Progenitor cell of endocrine pancreas (in vitro differentiated cells): ENCODE results near the gene SHC3. TPM values are rescaled to one million over a fixed set of nuclear protein-coding genes. Genes with fewer than 3 reads are reported as not detected.

ENCODE experiments used
- DNase-seq: peaks from one replicate; pipeline ENCODE4 v3.0.0; 2021; ENCODE audit warnings: low spot score; ENCODE audit not compliant: unreplicated experiment
- H3K27ac Mint-ChIP-seq: 2 replicates; pipeline ENCODE4 v1.8.0; 2021; ENCODE audit warnings: mild to moderate bottlenecking, moderate library complexity, mixed read lengths
- H3K27me3 Mint-ChIP-seq: 2 replicates; pipeline ENCODE4 v1.8.0; 2021; ENCODE audit warnings: mixed read lengths
- H3K36me3 Mint-ChIP-seq: 2 replicates; pipeline ENCODE4 v1.8.0; 2022; ENCODE audit warnings: mixed read lengths; ENCODE audit not compliant: insufficient read depth
- H3K4me1 Mint-ChIP-seq: 2 replicates; pipeline ENCODE4 v1.8.0; 2021; ENCODE audit warnings: low read depth, mixed read lengths
- H3K4me3 Mint-ChIP-seq: 2 replicates; pipeline ENCODE4 v1.8.0; 2021; ENCODE audit warnings: low read depth, mild to moderate bottlenecking, moderate library complexity, mixed read lengths
- H3K9me3 Mint-ChIP-seq: 2 replicates; pipeline ENCODE4 v1.8.0; 2021; ENCODE audit warnings: low read depth, mixed read lengths
- total RNA-seq: library from RNA; stranded (reverse); gene quantifications from 2 replicates; pipeline ENCODE4 v1.2.1, GENCODE V29; 2021
- TF ChIP-seq, protein P1 (sequence below): fragments of 200-600 bp; sonication (generic); IDR thresholded peaks from one replicate; pipeline ENCODE4 v1.5.0; 2021; ENCODE audit warnings: antibody characterized with exemption, mild to moderate bottlenecking; ENCODE audit not compliant: unreplicated experiment

The SHC3 gene
- total RNA-seq, 1 donor from 2014 or later: 1.3 TPM

DNA sequence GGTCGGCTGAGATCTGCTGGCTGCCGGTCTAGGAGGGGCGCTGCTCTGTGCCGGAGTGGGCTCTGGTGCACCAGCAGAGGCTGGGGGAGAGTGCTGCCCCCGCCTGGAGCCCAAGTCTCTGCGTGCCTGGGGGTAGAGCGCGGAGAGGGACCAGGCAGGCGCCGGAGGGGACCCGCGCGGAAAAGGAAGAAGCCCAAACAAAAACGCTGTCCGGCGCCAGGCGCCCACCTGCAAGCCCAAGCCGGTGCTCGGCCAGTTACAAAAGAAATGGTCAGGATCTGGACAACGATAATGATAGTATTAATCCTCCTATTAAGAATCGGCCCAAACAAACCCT, 187.9 kb downstream of the SHC3 start:
- peaks cover 50% of the 10 kb centered on the region for H3K27me3 Mint-ChIP-seq
- H3K4me1 Mint-ChIP-seq: peaks cover 6% of the 10 kb centered on the region
- H3K36me3 Mint-ChIP-seq: no peaks in the 10 kb centered on the region
- H3K4me3 Mint-ChIP-seq: peak overlapping the region; percentile 82
- H3K27ac Mint-ChIP-seq: peak overlapping the region; percentile 62
- TF ChIP-seq, protein P1, sequence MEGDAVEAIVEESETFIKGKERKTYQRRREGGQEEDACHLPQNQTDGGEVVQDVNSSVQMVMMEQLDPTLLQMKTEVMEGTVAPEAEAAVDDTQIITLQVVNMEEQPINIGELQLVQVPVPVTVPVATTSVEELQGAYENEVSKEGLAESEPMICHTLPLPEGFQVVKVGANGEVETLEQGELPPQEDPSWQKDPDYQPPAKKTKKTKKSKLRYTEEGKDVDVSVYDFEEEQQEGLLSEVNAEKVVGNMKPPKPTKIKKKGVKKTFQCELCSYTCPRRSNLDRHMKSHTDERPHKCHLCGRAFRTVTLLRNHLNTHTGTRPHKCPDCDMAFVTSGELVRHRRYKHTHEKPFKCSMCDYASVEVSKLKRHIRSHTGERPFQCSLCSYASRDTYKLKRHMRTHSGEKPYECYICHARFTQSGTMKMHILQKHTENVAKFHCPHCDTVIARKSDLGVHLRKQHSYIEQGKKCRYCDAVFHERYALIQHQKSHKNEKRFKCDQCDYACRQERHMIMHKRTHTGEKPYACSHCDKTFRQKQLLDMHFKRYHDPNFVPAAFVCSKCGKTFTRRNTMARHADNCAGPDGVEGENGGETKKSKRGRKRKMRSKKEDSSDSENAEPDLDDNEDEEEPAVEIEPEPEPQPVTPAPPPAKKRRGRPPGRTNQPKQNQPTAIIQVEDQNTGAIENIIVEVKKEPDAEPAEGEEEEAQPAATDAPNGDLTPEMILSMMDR: peak; percentile 38
- no peaks in the 10 kb centered on the region for H3K9me3 Mint-ChIP-seq
- peak; percentile 18 for DNase-seq

DNA sequence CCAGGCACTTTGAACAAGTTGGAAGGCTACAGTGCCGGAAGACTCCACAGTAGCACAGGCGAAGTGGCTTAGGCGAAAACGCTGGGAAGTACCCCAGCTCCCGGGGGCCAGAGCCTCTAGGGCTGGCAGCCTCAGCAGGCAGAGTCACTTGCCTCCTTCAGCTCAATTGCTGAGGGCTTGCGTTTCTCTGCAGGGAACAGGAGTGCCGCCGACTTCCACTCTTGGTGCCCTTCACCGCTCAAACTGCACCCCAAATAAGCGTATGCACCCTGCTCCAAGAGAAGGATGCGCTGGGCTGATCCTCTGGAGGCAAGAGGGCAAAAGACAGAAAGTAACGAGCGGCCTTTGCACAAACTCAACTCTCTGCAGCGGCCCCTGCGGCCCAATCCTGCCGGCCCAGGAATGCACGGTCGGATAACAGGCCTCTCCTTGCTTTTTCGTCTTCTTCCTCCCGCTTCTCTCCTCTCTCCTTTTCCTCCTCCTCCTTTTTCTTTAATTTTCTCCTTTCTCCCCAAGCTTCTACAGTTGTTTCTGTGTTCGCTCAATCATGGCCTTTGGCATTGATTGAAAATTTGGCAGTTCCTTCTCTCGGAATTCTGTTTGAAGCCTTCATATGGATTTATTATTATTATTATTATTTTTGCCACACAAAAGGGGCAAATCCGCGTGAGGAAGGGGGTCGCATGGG, 188.4 kb downstream of the SHC3 start:
- DNase-seq: no peak
- TF ChIP-seq, protein P1: no peak
- Mint-ChIP-seq H3K27ac (peak overlapping the region; percentile 62), H3K4me1 (peaks cover 6% of the 10 kb centered on the region), H3K9me3 (no peaks in the 10 kb centered on the region), H3K27me3 (peaks cover 50% of the 10 kb centered on the region), H3K36me3 (no peaks in the 10 kb centered on the region), H3K4me3 (peak overlapping the region; percentile 82)

DNA sequence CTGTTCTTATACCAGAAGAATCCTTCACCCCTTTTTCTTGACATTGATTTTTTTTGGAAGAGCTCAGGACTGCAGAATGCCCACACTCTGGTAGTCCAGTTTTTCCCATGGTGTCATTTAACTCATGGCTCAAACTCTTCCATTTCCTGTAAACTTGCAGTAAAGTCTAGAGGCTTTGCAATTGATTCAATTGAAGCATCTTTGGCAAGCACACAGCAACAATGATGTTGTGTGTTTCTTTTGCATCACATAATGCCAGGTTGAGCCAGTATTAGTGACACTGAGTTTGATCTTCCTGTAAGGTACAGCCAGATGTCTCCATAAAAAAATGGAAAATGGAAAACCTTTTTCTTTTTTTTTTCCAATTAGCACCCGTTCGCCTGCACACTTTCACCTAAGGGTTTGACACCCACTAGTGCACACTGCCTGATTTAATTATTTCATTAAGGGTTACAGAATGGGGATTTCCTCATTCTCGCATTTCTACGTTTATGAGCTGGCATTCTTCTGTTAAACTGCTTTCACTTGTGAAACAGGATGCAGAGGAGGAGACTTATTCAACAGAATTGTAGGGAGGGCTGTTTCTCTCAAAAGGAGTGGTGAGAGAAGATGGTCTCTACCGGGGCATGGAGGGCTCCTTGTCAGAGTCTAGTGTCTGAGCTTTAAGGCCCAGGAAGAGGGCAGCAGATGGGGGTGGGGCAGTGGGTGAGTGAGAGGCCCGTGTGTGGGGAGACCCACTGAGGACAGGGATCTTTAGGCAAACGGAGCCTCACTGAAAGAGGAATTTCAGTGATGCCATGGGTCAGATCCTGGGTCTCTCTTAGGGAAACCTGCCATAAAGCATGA, 189.6 kb downstream of the SHC3 start:
- Mint-ChIP-seq H3K27ac (no peak overlapping the region), H3K27me3 (peaks cover 50% of the 10 kb centered on the region), H3K36me3 (no peaks in the 10 kb centered on the region), H3K9me3 (no peaks in the 10 kb centered on the region), H3K4me3 (no peak overlapping the region), H3K4me1 (peaks cover 6% of the 10 kb centered on the region)
- TF ChIP-seq, protein P1: no peak
- DNase-seq: no peak

DNA sequence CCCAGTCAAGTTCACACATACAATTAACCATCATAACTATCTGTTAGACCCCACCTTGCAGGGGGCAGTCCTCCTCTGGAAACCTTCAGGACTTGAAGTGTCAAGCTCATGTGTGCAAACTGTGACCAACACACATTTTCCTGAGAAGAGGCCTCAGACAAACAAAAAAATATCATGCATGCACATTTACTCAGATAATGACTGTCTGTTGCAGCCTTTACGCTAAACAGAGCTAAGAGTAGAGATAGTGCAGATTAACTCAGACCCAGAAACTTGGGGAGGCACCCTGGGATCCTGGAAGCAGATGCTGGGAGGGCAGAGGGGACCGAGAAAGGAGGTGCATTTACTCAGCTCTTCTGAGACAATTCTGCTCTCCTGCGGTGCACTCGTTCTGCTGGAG, 191.0 kb downstream of the SHC3 start:
- H3K27ac Mint-ChIP-seq: no peak overlapping the region
- H3K9me3 Mint-ChIP-seq: no peaks in the 10 kb centered on the region
- DNase-seq: no peak
- peaks cover 6% of the 10 kb centered on the region for H3K4me1 Mint-ChIP-seq
- no peak overlapping the region for H3K4me3 Mint-ChIP-seq
- H3K36me3 Mint-ChIP-seq: no peaks in the 10 kb centered on the region
- TF ChIP-seq, protein P1: no peak
- H3K27me3 Mint-ChIP-seq: peaks cover 41% of the 10 kb centered on the region

DNA sequence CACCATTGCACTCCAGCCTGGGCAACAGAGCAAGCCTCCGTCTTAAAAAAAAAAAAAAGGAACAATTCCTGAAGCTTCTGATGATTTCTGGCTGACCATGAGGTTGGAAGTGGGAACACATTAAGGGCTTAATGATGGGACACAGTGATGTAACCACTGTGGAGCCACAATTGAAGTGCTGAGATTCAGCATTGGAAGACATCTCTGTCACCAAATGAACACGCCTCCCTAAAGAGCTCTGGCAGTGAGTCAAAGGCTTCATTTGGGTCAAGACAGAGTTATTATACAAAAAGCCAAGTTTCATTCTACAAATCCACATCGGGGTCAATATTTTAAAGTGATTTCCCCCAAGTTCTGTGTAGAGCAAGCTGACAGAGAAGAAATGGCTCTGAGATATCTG, 191.8 kb downstream of the SHC3 start:
- peaks cover 5% of the 10 kb centered on the region for H3K9me3 Mint-ChIP-seq
- peaks cover 34% of the 10 kb centered on the region for H3K27me3 Mint-ChIP-seq

More for the DNA sequence above, 191.8 kb downstream of the SHC3 start:
- peaks cover 3% of the 10 kb centered on the region for H3K4me1 Mint-ChIP-seq
- no peak overlapping the region for H3K27ac Mint-ChIP-seq
- TF ChIP-seq, protein P1: no peak
- no peaks in the 10 kb centered on the region for H3K36me3 Mint-ChIP-seq
- no peak overlapping the region for H3K4me3 Mint-ChIP-seq
- DNase-seq: no peak
